B cell (primary cell): ENCODE results near the gene COX8C.

Experiments used
- CTCF ChIP-seq: fragments of 200-600 bp; IDR thresholded peaks from one replicate; pipeline ENCODE4 v1.8.0; 2022; ENCODE audit warnings: antibody characterized with exemption, mild to moderate bottlenecking
- EZH2 ChIP-seq: IDR thresholded peaks from 2 replicates; pipeline ENCODE4 v1.6.1; 2012; ENCODE audit warnings: borderline replicate concordance, low read depth, mild to moderate bottlenecking, moderate library complexity, low read length; ENCODE audit not compliant: insufficient read depth, poor library complexity, severe bottlenecking

GRCh38 chr14:93301821-93302447 is 45.0 kb upstream of the COX8C start:
- TF ChIP-seq CTCF, result no peak
- no peak for TF ChIP-seq EZH2
